ENCODE measurements around the gene BMP6.
"Not testable (repeated sequence)": the region's sequence is repeated elsewhere in the genome, so short reads cannot be mapped to it uniquely, and the experiment has no call there.

The BMP6 gene

DNA sequence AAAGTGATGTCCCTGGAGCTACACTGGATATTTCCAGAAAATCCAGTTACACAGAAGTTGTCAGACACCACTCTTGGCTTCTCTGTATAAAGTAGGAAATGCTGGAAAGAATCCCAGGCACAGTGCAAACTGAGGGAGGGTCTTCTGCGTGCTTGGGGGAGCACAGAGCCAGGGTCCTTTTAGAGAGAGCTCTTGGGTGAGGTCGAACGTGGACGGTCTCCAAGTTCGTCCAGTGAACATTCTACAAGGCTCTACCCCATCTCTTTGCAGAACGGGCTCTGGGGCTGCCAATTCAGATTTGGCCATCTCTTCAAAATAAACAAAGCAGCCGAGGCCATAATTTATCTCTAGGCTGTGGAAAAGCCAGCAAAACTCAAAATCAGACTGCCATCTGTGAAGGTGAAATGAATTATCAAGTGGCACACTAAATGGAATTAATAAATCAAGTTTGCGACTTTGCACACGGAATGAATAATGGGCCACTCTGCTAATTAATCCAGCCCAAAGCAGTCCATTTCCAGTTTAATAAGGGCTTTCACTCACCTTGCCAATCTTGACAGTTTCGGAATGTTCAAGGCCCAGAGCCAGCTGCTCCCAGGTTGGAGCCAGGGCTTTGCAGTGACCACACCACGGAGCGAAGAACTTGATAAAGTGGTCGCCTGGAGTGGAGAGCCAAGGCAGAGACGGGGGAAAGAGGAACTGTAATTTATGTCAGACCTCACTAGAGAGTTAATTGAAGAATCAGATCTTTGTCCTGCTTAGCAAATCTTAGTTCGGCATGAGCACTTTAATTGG is 165.4 kb downstream of the BMP6 start:
- no peak for DNase-seq

- DNase-seq: not testable (repeated sequence)
Observed at GRCh38 chr6:7892367-7892766, 166.5 kb downstream of the BMP6 start.

GRCh38 chr6:7893342-7893741 is 167.4 kb downstream of the BMP6 start:
- DNase-seq: no peak

DNA sequence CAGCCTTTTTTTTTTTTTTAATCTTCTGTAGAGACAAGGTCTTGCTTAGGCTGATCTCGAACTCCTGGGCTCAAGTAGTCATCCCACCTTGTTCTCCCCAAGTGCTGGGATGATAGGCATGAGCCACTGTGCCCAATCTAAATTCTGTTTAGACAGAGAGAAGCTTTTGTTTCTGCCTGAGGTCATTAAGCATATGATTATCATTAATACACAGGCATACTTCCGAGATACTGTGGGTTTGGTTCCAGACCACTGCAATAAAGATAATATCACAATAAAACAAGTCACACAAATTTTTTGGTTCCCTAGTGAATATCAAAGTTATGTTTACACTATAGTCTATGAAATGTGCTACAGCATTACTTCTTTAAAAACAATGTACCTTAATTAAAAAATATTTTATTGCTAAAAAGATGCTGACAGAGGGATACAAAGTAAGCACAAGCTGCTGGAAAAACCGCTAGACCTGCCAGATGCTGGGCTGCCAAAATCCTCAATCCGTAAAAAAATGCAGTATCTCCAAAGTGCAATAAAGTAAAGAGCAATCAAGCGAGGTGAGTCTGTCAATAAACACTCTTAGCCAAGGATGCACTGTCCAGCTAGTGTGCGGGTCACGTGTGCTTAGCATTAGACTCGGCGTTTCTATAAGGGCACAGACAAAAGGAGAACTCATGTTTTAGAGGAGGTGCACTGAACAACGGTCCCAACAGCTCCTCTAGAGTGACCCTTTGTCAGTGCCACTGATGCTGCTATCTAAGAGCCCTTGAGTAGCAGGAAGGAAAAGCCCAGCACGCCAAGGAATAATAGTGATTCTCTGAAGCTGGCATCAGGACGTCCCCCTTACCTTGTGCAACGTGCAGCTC is 168.6 kb downstream of the BMP6 start:
- no peak for DNase-seq

GRCh38 chr6:7895125-7895423 is 169.2 kb downstream of the BMP6 start:
- DNase-seq: no peak

DNA sequence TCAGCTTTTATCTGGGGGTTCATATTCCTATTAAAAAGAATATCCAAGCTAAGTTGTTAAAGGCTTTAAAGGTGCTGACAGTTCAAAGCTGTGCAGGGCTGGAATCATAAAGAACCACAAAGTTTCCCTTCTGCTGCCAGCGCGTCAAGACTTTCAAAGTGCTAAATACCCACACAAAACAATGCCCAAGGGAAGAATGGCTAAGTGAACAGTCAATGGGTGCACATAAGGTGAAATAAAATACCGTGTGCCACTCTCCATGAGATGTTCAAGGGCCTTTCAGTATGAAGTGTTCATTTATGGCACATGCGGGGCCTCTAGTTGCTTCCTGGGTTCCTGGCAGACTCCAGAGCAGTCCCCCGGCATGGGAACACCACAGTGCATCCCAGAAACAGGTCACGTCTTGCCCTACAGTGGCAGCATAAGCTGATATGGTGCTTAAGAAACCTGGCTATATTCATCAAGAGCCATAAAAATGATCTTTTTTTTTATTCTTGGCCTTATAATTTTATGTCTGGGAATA is 170.6 kb downstream of the BMP6 start:
- DNase-seq: no peak

- no peak for DNase-seq
Observed at GRCh38 chr6:7897461-7898192, 171.7 kb downstream of the BMP6 start.

GRCh38 chr6:7898193-7898586 is 172.3 kb downstream of the BMP6 start:
- DNase-seq: not testable (repeated sequence)

DNA sequence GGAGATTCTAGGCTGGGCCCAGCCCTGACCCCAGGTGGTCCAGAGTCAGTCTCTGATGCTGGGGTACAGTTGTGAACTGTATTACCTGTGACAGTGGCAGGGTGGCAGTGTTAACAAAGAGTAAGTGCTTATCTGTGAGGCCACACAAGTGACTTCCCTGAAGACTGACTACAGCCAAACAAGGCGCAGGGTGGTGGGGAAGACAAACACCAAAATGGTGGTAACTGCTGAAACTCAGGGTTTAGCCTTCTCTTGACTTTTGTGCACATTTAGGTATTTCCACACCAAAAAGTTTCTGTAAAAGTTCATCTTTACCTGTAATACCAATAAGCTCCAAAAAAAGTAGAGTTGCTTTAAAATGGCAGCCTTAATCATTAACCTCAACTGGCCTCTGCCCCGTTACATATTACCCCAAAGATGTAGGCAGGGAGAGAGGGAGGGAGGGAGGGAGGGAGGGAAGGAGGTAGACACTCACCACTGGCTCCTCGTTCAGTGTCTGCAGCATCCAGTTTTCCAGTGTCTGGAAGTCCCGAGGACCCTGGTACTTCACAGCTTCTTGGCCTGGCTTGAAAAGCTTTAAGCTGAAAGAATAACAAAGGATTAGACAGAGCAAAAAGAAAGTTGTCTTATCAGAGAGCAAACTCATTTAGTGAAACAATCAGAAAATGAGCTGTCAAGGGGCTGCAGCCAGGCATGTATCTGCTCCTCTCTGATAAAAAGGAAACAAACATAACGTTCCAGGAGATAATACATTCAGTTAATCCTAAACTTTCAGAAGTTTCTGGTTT is 173.4 kb downstream of the BMP6 start:
- DNase-seq: no peak

GRCh38 chr6:7899889-7900213 is 174.0 kb downstream of the BMP6 start:
- no peak for DNase-seq

- DNase-seq: no peak
Observed at GRCh38 chr6:7900621-7901020, 174.7 kb downstream of the BMP6 start.

- DNase-seq: no peak
Observed at GRCh38 chr6:7901056-7901455, 175.2 kb downstream of the BMP6 start.

GRCh38 chr6:7901780-7902179 is 175.9 kb downstream of the BMP6 start:
- DNase-seq: no peak

- no peak for DNase-seq
Observed at GRCh38 chr6:7902221-7902620, 176.3 kb downstream of the BMP6 start.

DNA sequence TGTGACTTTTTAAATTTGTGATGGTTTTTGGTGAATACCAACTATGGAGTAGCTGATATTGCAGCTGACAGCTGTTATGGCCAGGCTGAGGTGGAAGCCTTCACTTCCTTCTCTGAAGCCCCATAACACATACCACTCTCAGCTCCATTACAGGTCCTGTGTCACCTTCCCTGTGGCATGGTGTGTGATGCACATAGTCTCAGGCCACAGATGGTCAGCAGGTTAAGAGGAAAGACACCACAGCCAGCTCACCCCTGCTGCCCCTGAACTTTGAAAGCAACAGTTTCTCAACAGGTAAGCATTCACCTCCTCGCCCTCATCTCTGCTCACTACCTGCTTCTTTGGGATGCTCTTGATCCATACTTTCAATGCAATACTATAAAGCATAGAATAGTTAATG is 177.0 kb downstream of the BMP6 start:
- DNase-seq: no peak

DNA sequence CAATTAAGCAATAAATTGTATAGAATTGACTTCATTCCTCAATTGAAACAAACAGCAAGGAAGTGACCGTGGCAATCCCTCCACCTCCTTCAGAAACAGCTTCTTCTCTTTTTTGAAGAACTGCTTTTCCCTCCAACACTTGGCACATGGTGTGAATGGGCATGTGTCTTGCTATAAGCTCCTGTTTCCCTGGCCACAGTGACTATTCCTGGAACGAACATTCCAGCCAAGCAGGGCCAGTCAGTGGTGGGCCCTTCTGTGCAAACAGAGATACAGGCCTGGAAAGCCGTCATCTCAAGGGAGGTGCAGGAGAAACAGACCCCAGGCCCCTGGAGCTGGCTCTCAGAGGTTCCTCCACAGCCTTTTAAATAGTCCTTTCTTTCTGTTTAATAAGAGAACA is 177.8 kb downstream of the BMP6 start:
- no peak for DNase-seq

- DNase-seq: no peak
Observed at GRCh38 chr6:7904654-7905319, 178.9 kb downstream of the BMP6 start.

- DNase-seq: no peak
Observed at GRCh38 chr6:7905416-7905815, 179.5 kb downstream of the BMP6 start.

DNA sequence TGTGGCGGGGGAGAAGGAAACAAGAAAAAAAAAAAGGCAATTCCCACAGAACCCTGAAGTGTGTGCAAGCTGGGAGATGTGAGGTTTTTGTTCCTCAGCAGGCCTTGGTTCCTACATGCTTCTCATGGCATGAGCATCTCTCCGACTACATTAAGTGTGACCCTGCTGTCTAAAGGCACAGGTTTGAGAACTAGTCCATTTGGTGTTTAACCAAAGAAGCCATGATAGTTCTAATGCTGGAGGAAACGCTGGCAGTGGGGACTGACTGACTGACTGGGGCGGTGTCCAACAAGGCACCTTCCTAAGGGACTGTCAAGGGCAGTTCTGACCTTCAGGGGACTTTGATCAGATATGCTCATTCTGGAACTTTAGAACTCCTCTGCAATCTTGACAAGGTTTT is 180.8 kb downstream of the BMP6 start:
- DNase-seq: no peak

- DNase-seq: no peak
Observed at GRCh38 chr6:7907159-7907558, 181.3 kb downstream of the BMP6 start.

DNA sequence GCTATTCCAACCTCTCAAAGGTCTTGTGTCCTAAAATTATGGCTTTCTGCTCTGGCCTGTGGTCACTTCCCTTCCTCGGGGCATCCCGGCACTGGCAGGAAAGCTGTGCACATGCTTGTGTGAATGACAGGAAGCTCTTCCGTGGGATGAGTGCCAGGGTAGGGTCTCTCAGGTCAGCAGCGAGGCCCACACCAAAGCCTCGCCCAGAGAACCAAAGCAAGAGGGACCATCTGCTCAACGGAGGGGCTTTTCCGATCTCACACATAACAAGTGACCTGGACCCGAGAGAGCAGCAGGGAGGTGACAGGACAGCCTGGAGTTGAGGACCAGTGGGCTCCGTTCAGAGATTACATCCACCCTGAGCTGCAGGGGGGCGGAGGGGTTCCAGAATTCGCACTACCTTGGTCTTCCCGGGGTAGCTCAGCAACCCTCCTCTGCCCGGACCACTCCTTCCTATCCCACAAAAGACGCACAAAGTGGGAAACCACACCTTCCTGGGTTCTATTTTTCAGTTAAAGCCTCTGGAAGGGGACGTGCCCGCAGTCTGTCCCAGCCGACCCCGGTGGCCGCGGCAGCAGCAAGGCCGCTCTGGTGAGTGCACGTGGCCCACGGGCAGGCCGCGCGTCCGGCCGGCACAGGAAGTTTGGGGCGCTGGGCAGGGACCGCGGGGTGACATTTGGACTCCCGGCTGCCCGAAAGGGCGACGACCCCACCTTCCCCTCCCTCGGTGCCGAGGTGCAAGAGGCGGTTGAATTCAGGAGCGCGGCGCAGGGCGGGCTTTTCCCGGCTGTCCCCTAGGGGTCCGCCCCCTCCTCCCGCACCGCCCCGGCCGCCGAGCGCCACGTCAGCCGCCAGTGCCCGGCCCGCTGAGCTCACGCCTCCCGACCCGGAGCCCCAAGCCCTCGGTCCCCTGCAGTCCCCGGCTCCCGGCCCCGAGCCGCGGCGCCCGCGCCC is 183.7 kb downstream of the BMP6 start:
- DNase-seq: no peak
